Measurements from ENCODE around the gene MXD1. TPM values are rescaled to one million over a fixed set of nuclear protein-coding genes. Genes with fewer than 3 reads are reported as not detected.

Gene MXD1
- total RNA-seq, 4 donors from 2014 or later, result 11.7 to 154 (median 113) TPM

DNA sequence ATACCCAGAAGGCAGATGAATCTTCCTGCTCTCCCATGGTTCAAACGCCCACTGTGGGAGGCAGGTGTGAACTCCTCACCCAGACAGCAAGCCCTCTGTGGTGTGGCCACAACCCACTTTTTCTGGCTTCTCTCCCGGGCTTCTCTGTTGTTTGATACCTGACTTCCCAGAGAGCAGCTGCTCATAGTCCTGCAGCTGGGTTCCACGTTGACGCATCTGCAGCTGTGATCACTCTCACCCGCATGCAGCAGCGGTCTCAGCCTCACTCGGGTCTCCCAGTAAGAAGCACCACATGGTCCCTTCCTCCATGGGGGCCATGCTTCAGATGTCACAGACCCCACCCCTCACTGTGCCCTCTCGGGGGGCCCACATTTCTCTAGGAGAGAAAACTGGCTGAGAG is 43.1 kb downstream of the MXD1 start:
- in situ Hi-C loops (cut with MboI; ENCODE audit: low pct_ligation_motif_present in 1 of 4, low pct_unique_long_range_greater_than_20kb in 1 of 4, low sequenced_read_pairs in 3 of 4) (no loop called here), intact Hi-C loops (cut with DNase I; ENCODE audit: low total_unique reads) (no loop called here)
- H3K4me3 ChIP-seq, result no peak overlapping the region
- no peaks in the 10 kb centered on the region for H3K36me3 ChIP-seq
- WGBS, 2 donors (ENCODE audit: low coverage in 1 of 2), result 20 to 39% methylated on average over 1 to 8 of the region's 8 CpGs
- H3K9me3 ChIP-seq, result no peaks in the 10 kb centered on the region
- TF ChIP-seq EP300 (IDR thresholded peaks at IDR 0.05; ENCODE audit: low read depth), result no peak
- no peak for DNase-seq
- no peaks in the 10 kb centered on the region for H3K4me1 ChIP-seq
- no peaks in the 10 kb centered on the region for H3K27me3 ChIP-seq
- H3K27ac ChIP-seq, result no peak overlapping the region

DNA sequence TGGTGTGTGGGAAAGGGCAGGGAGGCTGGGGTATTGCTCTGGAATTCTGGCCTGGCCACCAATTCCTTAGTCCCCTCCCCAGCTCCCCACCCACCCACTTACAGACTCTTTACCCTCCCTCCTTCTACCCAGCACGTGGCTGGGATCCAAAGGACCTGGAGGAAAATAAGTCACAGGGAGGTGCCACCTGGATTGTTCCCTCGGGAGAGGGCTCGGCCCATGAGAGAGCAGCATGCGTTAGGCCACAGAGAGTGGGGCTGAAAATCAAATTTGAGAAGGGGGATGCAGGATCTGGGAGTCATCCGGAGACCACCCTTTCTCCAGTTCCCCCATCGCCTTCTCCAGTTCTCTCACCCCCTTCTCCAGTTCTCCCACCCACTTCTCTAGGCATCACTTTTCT is 43.6 kb downstream of the MXD1 start:
- Histone ChIP-seq H3K9me3 (no peaks in the 10 kb centered on the region), H3K27ac (no peak overlapping the region), H3K4me1 (peaks cover 0 to under 1% (median 0%) of the 10 kb centered on the region in 4 donors), H3K27me3 (no peaks in the 10 kb centered on the region), H3K36me3 (no peaks in the 10 kb centered on the region), H3K4me3 (no peak overlapping the region)
- in situ Hi-C loops (cut with MboI; ENCODE audit: low pct_ligation_motif_present in 1 of 4, low pct_unique_long_range_greater_than_20kb in 1 of 4, low sequenced_read_pairs in 3 of 4) (no loop called here), intact Hi-C loops (cut with DNase I; ENCODE audit: low total_unique reads) (no loop called here)
- no peak for TF ChIP-seq POLR2A (IDR thresholded peaks at IDR 0.05)
- TF ChIP-seq POLR2AphosphoS5 (IDR thresholded peaks at IDR 0.05), result no peak
- TF ChIP-seq, protein P1, sequence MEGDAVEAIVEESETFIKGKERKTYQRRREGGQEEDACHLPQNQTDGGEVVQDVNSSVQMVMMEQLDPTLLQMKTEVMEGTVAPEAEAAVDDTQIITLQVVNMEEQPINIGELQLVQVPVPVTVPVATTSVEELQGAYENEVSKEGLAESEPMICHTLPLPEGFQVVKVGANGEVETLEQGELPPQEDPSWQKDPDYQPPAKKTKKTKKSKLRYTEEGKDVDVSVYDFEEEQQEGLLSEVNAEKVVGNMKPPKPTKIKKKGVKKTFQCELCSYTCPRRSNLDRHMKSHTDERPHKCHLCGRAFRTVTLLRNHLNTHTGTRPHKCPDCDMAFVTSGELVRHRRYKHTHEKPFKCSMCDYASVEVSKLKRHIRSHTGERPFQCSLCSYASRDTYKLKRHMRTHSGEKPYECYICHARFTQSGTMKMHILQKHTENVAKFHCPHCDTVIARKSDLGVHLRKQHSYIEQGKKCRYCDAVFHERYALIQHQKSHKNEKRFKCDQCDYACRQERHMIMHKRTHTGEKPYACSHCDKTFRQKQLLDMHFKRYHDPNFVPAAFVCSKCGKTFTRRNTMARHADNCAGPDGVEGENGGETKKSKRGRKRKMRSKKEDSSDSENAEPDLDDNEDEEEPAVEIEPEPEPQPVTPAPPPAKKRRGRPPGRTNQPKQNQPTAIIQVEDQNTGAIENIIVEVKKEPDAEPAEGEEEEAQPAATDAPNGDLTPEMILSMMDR (IDR thresholded peaks at IDR 0.05), result no peak
- TF ChIP-seq EP300 (IDR thresholded peaks at IDR 0.05; ENCODE audit: low read depth), result no peak
- 71% methylated on average over 6 of the region's 6 CpGs; no CpG with 5 or more reads in 1 of the 2 donors for WGBS, 2 donors (ENCODE audit: low coverage in 1 of 2)
- no peak for DNase-seq

DNA sequence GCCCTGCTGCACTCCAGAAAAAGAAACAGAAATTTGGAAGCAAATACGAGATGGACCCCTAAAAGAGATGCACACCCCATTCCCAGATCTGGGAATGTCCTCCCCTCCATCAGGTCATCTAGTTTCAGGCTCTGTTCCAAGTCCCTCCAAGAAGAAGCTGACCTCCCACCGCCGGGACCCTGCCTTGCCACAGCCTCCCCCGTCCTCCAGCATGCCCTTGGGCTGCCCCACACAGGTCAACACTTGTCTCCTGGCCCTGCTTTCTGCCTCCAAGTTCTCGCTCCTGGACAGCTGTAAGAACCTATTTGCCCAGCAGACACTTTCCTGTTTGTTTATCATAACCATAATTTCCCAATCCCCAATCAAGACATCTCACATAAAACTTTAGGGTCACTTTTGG is 44.5 kb downstream of the MXD1 start:
- TF ChIP-seq, protein P1 (IDR thresholded peaks at IDR 0.05), result no peak
- no peak for TF ChIP-seq EP300 (IDR thresholded peaks at IDR 0.05; ENCODE audit: low read depth)
- no peak for TF ChIP-seq POLR2AphosphoS5 (IDR thresholded peaks at IDR 0.05)
- no peak for TF ChIP-seq POLR2A (IDR thresholded peaks at IDR 0.05)
- Histone ChIP-seq H3K36me3 (no peaks in the 10 kb centered on the region), H3K4me3 (no peak overlapping the region), H3K4me1 (peaks cover 0 to 10% (median 4%) of the 10 kb centered on the region in 4 donors), H3K27ac (no peak overlapping the region), H3K27me3 (no peaks in the 10 kb centered on the region), H3K9me3 (no peaks in the 10 kb centered on the region)
- in situ Hi-C loops (cut with MboI; ENCODE audit: low pct_ligation_motif_present in 1 of 4, low pct_unique_long_range_greater_than_20kb in 1 of 4, low sequenced_read_pairs in 3 of 4), result no loop called here
- intact Hi-C loops (cut with DNase I; ENCODE audit: low total_unique reads), result no loop called here
- DNase-seq, result no peak
- WGBS, 2 donors (ENCODE audit: low coverage in 1 of 2), result 66 to 82% methylated on average over 4 to 5 of the region's 5 CpGs

DNA sequence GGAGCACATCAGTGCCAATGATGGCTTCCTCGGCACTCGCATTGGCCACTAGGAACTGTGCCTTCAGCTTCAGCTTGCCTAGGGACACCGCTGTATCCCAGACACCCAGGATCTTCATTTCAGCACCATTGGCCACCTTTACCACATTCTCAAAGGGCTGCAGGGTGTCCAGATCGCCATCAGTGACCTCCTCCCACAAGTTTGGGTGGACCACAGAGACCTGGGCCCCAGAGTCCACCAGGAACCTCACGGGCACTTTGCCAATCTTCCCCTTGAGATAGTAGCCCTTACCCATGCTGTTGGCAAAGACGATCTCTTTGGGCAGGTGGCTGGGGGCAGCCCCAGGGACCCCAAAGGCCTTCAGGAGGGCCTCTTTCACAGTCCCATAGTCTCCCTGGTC is 45.9 kb downstream of the MXD1 start:
- H3K36me3 ChIP-seq, result no peaks in the 10 kb centered on the region
- no peaks in the 10 kb centered on the region for H3K9me3 ChIP-seq
- TF ChIP-seq POLR2AphosphoS5 (IDR thresholded peaks at IDR 0.05), result no peak
- no peak for TF ChIP-seq POLR2A (IDR thresholded peaks at IDR 0.05)
- TF ChIP-seq EP300 (IDR thresholded peaks at IDR 0.05; ENCODE audit: low read depth), result no peak
- TF ChIP-seq, protein P1 (IDR thresholded peaks at IDR 0.05), result no peak
- peaks cover 0 to 16% (median 7%) of the 10 kb centered on the region in 4 donors for H3K4me1 ChIP-seq
- 85 to 96% methylated on average over 3 to 6 of the region's 6 CpGs for WGBS, 2 donors (ENCODE audit: low coverage in 1 of 2)
- intact Hi-C loops (cut with DNase I; ENCODE audit: low total_unique reads) (no loop called here), in situ Hi-C loops (cut with MboI; ENCODE audit: low pct_ligation_motif_present in 1 of 4, low pct_unique_long_range_greater_than_20kb in 1 of 4, low sequenced_read_pairs in 3 of 4) (no loop called here)
- no peak for DNase-seq
- H3K4me3 ChIP-seq, result no peak overlapping the region
- no peak overlapping the region for H3K27ac ChIP-seq
- H3K27me3 ChIP-seq, result no peaks in the 10 kb centered on the region

DNA sequence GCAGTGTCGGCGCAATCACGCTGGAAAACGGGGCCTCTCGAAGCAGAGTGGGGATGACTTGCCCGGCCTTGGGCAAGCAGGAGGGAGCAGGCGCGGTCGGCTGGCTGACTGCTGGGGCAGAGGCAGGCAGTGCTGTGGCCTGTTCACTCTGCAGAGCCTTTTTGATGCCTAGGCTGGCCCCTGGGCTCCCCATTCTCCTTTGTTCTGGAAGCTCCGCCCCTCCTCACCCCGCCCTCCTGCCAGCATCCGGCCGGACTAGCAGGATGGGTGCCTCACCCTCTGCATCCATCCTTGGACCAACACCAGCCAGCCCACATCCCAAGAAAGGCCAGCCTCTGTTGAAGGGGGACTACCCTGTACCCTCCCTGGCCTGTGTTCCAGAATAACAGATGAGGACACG is 46.6 kb downstream of the MXD1 start, which contains the start of gene ASPRV1:
Gene ASPRV1 (minus strand): TSS at position 136 of the 400 bp plus-strand sequence. CDS start 195 bp downstream, outside the sequence.
- H3K9me3 ChIP-seq, result no peaks in the 10 kb centered on the region
- TF ChIP-seq, protein P1 (IDR thresholded peaks at IDR 0.05), result no peak
- TF ChIP-seq POLR2A (IDR thresholded peaks at IDR 0.05), result no peak
- no peak for TF ChIP-seq POLR2AphosphoS5 (IDR thresholded peaks at IDR 0.05)
- no peak for TF ChIP-seq EP300 (IDR thresholded peaks at IDR 0.05; ENCODE audit: low read depth)
- peaks cover 0 to 16% (median 7%) of the 10 kb centered on the region in 4 donors for H3K4me1 ChIP-seq
- no peaks in the 10 kb centered on the region for H3K27me3 ChIP-seq
- WGBS, 2 donors (ENCODE audit: low coverage in 1 of 2), result 90% methylated on average over 14 of the region's 14 CpGs; no CpG with 5 or more reads in 1 of the 2 donors
- in situ Hi-C loops (cut with MboI; ENCODE audit: low pct_ligation_motif_present in 1 of 4, low pct_unique_long_range_greater_than_20kb in 1 of 4, low sequenced_read_pairs in 3 of 4), result no loop called here
- intact Hi-C loops (cut with DNase I; ENCODE audit: low total_unique reads), result no loop called here
- H3K4me3 ChIP-seq, result no peak within 1 kb of the TSS
- no peaks in the 10 kb centered on the region for H3K36me3 ChIP-seq
- DNase-seq, result no peak
- H3K27ac ChIP-seq, result no peak within 1 kb of the TSS
